ENCODE measurements around the gene CPNE6. TPM values are rescaled to one million over a fixed set of nuclear protein-coding genes. Genes with fewer than 3 reads are reported as not detected.

CPNE6 gene
- total RNA-seq, 1 donor from 2014 or later: not detected

DNA sequence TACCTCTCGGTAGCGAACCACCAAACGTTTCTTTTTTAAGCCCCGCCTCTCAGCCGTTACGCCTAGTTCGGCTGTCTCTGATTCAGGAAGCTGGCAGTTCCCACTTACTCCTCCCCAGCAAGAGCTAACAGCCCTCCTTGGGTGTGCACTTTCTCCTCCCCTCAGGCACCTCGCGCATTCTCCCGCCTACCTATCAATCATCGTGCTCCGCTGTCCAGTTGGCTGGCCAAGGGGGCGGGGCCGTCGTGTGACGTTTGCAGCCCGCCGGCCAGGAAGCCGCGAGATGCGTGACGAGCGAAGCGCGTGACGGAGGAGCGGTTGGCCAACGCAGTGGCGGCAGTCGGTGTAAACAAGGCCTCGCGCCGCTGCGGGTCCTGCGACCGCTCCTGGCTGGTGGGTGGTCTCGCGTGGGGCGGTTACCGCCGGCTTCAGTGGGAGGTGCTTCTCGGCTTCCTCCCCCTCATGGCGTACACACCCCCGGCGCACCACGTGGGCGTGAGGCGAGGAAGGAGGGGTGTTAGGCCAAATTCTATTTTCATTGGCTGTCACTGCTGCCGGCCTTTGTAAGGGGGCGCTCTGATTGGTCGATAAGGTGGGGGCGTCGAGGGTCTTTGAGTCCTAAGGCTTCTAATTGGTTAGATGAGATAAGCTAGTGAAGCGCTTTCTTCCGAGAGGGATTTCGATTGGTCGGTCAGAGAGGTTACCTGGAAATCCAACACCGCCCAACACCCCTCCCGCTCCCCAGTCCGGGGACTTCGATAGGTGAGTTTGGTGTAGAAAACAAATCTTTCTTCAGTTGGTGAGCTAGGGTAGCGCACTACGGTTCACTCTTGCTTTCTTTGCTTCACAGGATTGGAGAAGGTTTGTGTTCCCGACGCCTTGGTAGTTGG, 43.4 kb downstream of the CPNE6 start, which contains the start of the genes DCAF11 and NRL:
Gene DCAF11, plus strand, starts transcription at position 246 of the 890 bp plus-strand sequence. CDS start 818 bp downstream, outside the sequence.
Gene NRL, minus strand, starts transcription at position 418 of the 890 bp plus-strand sequence. CDS start 32,101 bp downstream, outside the sequence.
- Histone ChIP-seq H3K9ac (peak within 1 kb of the TSS; percentile 39), H3K4me3 (peak within 1 kb of the TSS; percentile 61), H3K27ac (peak within 1 kb of the TSS; percentile 65), H4K20me1 (ENCODE audit: low read depth) (no peaks in the 10 kb centered on the region), H3K4me2 (peak within 1 kb of the TSS; percentile 83), H3K4me1 (peaks cover 6% of the 10 kb centered on the region), H3F3A (ENCODE audit: low read depth) (peaks cover 19% of the 10 kb centered on the region), H3K27me3 (no peaks in the 10 kb centered on the region), H3K36me3 (no peaks in the 10 kb centered on the region), H3K79me2 (ENCODE audit: low read depth) (peaks cover 13% of the 10 kb centered on the region), H2AFZ (replicated peaks) (peak within 1 kb of the TSS; percentile 80), H3K9me3 (ENCODE audit: low read depth) (no peaks in the 10 kb centered on the region)
- Mint-ChIP-seq H3K27me3 (ENCODE audit: insufficient read depth, low read depth) (peaks cover 3% of the 10 kb centered on the region), H3K27ac (peak within 1 kb of the TSS; percentile 95), H3K9me3 (no peaks in the 10 kb centered on the region), H3K4me3 (peak within 1 kb of the TSS; percentile 94), H3K36me3 (peaks cover 9% of the 10 kb centered on the region), H3K4me1 (peaks cover 15% of the 10 kb centered on the region)
- TF ChIP-seq EZH2phosphoT487 (IDR thresholded peaks at IDR 0.05) (no peak), EZH2 (IDR thresholded peaks at IDR 0.05) (no peak)
- TF ChIP-seq, protein P1, sequence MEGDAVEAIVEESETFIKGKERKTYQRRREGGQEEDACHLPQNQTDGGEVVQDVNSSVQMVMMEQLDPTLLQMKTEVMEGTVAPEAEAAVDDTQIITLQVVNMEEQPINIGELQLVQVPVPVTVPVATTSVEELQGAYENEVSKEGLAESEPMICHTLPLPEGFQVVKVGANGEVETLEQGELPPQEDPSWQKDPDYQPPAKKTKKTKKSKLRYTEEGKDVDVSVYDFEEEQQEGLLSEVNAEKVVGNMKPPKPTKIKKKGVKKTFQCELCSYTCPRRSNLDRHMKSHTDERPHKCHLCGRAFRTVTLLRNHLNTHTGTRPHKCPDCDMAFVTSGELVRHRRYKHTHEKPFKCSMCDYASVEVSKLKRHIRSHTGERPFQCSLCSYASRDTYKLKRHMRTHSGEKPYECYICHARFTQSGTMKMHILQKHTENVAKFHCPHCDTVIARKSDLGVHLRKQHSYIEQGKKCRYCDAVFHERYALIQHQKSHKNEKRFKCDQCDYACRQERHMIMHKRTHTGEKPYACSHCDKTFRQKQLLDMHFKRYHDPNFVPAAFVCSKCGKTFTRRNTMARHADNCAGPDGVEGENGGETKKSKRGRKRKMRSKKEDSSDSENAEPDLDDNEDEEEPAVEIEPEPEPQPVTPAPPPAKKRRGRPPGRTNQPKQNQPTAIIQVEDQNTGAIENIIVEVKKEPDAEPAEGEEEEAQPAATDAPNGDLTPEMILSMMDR (IDR thresholded peaks at IDR 0.05): no peak
- DNase-seq (ENCODE audit: low spot score): peak; percentile 99

DNA sequence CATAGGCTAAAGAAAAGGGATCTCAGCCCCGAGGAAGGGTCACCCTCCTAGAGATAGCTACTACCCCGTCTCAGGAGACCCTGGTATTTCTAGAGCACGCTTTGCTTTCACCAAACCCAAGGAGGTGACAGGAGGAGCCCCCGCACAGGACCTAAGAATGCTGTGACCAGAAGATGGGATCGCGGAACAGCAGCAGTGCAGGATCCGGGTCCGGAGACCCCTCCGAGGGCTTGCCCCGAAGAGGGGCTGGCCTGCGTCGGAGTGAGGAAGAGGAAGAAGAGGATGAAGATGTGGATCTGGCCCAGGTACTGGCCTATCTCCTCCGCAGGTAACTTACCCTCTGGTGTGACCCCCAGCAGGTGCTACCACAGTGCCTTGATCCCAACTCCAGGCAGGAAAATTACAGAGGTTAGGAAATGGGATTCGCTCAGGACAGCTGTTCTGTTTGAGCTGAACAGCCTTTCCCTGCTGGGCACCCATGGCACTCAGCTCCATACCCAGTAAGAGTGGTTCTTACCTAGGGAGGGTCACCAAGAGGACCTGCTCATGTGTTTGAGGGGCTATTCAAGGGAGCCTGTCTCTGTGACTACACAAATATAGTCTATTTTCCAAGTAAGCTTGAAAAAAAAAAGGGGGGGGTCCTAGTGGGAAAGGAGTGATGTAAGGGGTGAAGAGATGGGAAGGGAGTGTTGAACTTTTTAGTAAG, 44.2 kb downstream of the CPNE6 start:
- TF ChIP-seq, protein P1 (IDR thresholded peaks at IDR 0.05): no peak
- no peak for TF ChIP-seq EZH2 (IDR thresholded peaks at IDR 0.05)
- no peaks in the 10 kb centered on the region for H4K20me1 ChIP-seq (ENCODE audit: low read depth)
- H3K27ac Mint-ChIP-seq: no peak overlapping the region
- H3K9me3 Mint-ChIP-seq: no peaks in the 10 kb centered on the region
- H3K36me3 ChIP-seq: no peaks in the 10 kb centered on the region
- peak overlapping the region; percentile 83 for H3K4me2 ChIP-seq
- no peaks in the 10 kb centered on the region for H3K9me3 ChIP-seq (ENCODE audit: low read depth)
- H3K4me3 ChIP-seq: peak overlapping the region; percentile 61
- peaks cover 13% of the 10 kb centered on the region for H3K79me2 ChIP-seq (ENCODE audit: low read depth)
- peak overlapping the region; percentile 72 for H2AFZ ChIP-seq (replicated peaks)
- no peak for DNase-seq (ENCODE audit: low spot score)
- no peaks in the 10 kb centered on the region for H3K27me3 ChIP-seq
- H3K36me3 Mint-ChIP-seq: peaks cover 9% of the 10 kb centered on the region
- H3K9ac ChIP-seq: peak overlapping the region; percentile 39
- H3K27ac ChIP-seq: no peak overlapping the region
- peaks cover 19% of the 10 kb centered on the region for H3F3A ChIP-seq (ENCODE audit: low read depth)
- H3K4me1 Mint-ChIP-seq: peaks cover 15% of the 10 kb centered on the region
- H3K4me1 ChIP-seq: peaks cover 6% of the 10 kb centered on the region
- peaks cover 3% of the 10 kb centered on the region for H3K27me3 Mint-ChIP-seq (ENCODE audit: insufficient read depth, low read depth)
- peak overlapping the region; percentile 94 for H3K4me3 Mint-ChIP-seq

DNA sequence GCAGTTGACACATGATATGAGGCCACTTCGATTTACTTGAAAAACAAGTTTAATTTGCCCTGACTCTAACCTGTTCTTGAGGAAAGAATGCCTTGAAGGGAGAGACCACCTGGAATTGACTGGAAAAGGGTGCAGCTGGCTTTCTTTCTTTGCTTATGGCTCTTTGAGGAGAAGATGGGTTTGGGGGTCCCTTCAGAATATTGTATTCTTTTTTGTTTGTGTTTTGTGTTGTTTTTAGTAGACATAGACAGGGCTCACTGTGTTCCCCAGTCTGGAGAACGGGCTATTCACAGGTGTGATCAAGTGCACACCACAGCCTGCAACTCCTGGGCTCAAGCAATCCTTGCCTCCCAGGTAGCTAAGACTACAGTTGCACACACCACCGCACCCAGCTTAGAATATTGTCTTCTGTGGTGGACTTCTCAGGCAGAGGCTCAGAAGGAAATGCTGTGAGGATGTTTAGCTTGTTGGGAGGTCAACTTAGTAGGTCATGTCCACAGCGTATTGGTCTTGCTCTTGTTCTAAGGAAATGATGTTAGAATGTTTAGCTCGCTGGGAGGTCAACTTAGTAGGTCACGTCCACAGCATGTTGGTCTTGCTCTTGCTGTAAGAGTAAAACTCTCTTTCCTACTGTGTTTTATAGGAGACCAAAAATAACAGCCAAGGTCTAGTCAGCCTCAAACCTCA, 44.9 kb downstream of the CPNE6 start:
- no peaks in the 10 kb centered on the region for H4K20me1 ChIP-seq (ENCODE audit: low read depth)
- H3K79me2 ChIP-seq (ENCODE audit: low read depth): peaks cover 13% of the 10 kb centered on the region
- H3K4me2 ChIP-seq: peak overlapping the region; percentile 83
- TF ChIP-seq EZH2 (IDR thresholded peaks at IDR 0.05) (no peak), EZH2phosphoT487 (IDR thresholded peaks at IDR 0.05) (no peak)
- TF ChIP-seq, protein P1 (IDR thresholded peaks at IDR 0.05): no peak
- H3K9me3 ChIP-seq (ENCODE audit: low read depth): no peaks in the 10 kb centered on the region
- Mint-ChIP-seq H3K4me3 (peak overlapping the region; percentile 94), H3K36me3 (peaks cover 9% of the 10 kb centered on the region), H3K4me1 (peaks cover 15% of the 10 kb centered on the region), H3K27ac (no peak overlapping the region), H3K9me3 (no peaks in the 10 kb centered on the region), H3K27me3 (ENCODE audit: insufficient read depth, low read depth) (peaks cover 3% of the 10 kb centered on the region)
- H3K27ac ChIP-seq: no peak overlapping the region
- H3K27me3 ChIP-seq: no peaks in the 10 kb centered on the region
- H3F3A ChIP-seq (ENCODE audit: low read depth): peaks cover 19% of the 10 kb centered on the region
- no peaks in the 10 kb centered on the region for H3K36me3 ChIP-seq
- DNase-seq (ENCODE audit: low spot score): no peak
- no peak overlapping the region for H3K9ac ChIP-seq
- H3K4me1 ChIP-seq: peaks cover 6% of the 10 kb centered on the region
- no peak overlapping the region for H2AFZ ChIP-seq (replicated peaks)
- peak overlapping the region; percentile 61 for H3K4me3 ChIP-seq
